ENCODE results near the gene ARFGAP1.
A peak's percentile ranks its signal among the peaks of the same experiment; 100 is the strongest.

Gene ARFGAP1

DNA sequence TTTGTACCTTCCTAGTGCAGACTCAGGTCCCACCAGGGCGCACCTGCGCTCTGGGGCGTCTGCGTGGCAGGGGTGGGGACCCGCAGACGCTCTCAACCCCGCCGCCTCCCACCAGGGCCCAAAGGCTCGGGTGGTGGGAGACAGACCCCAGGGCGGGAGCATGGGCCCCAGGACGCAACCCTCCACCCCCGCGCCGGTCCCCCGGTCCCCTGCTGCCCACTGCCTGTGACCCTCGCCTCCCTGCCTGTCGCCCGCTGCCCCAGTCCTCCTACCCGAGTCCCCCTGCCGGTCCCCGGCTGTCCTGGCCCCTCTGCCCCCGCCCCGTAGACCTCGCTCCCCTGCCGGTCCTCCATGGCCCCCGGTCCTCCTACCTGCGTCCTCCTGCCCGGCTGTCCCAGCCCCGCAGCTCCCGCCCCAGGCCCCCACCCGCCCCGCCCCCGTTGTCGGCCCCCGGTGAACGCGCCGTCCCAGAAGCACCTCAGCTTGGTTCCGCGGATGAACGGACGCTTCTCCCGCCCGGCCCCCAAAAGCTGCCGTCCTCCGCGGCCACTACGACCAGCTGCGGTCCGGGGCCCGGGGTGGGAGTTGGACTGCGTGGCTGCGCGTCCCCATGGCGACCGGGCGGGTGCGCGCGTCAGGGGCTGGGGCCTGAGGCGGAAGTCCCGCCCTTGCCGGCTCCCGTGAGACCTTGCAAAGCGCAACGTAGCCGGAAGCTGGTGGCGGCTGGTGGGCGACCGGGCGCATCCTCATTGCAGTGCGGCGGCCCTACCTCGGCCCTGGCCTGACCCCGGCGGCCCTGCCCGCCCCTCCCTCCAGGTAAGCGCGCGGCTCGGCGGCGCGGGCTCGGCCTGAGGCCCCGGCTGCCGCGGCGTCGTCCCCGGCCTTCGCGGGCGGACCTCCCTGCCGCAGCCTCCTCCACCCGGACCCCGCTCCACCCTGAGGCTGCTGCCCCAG is at the start of gene ARFGAP1:
Gene ARFGAP1, plus strand, starts transcription at position 709 of the 954 bp plus-strand sequence. CDS start 2,768 bp downstream, outside the sequence.
- DNase-seq (ENCODE audit: low spot score) = peak; percentile 99

DNA sequence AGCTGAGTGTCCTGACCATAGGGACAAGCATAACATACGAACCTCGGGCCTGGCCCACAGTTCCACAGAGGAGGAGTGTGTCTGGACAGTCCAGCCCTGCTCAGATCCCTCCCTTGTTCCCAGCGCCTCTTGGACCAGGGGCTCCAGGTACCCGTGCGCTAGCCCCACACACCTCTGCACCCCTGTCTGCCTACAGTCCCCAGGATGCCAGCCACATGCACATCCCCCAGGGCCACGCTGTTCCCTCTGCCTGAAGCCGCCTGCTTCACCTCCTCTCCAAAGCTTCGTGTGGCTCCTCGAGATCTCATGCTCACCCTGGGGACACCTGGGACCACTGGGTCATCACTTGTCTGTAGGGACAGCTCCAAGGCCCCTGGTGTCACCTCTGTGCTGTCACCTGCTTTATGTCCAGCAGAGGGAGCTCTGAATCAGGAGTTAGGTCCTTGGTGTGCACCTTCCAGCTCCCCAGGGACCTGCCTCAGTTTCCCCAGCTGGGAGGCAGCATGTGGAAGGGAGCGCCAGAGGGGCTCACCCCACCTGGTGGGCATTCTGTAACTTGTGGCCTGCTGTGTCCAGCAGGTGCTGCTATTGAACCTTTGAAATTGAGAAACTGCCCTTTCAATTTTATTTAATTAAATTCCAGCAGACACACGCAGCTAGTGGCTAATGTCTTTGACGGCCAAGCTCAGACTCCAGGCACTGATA is 49.3 kb upstream of the ARFGAP1 start:
- DNase-seq (ENCODE audit: low spot score) = peak; percentile 73

DNA sequence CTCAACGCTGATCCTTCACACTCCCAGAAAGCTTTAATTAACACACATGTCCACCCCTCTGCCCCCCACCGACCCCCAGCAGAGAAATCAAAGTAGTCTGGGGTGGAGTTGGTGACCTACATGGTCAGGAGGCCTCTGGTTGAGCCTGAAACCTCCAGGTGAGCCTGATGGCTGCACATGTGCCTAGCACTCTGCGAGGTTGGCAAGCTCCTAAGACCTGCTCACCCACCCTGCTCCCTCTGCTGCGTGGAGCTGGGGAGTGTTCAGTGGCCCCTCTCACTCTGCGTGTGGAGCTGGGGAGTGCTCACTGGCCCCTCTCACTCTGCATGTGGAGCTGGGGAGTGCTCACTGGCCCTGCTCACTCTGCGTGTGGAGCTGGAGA is 48.8 kb upstream of the ARFGAP1 start:
- DNase-seq (ENCODE audit: low spot score) = no peak

DNA sequence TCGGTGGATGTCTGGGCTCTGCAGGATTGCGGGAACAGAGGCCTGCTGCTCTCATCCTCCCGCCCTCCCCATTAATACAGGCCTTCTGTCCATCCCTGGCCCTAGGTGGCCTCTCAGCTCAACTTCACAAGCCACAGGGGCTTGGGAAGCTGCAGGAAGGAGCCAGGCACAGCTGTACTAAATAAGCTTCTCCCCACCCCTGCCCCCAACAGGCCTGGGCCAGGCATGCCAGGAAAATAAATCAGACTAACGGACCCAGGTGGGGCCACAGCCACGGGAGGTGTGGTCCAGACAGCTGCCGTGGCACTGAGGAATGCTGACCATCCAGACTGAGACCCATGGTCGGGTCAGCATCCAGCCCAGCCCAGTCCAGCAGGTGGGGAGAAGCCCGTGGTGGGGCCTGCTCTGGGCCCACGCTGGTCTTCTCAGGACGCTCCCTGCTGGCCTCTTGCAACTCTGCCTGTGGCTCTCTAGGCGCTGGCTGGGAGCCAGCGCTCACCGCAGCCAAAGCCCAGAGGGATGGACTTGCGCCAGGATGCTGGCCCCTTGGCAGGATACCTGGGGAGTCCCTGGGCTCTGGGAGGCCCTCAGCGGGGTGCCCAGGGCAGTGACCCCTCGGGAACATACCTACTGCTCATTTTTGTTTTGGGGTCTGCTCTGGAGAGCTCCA is 48.1 kb upstream of the ARFGAP1 start:
- no peak for DNase-seq (ENCODE audit: low spot score)

DNA sequence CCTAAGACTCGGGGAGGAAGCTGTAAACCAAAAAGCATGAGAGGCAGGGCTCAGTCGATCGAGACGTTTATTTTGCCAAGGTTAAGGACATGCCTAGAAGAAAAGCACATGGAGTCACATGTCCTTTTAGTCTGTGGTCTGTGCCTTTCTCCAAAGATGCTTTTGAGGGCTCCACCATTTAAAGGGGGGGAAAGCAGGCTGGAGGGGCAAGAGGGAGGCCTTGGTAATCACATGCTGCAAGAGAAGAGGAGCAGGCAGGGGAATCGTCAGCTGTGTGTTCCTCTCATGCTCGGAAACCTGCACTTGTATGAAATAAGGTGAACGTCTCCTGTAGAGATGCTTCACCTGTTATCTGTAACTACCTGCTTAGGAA is 47.5 kb upstream of the ARFGAP1 start:
- DNase-seq (ENCODE audit: low spot score) = no peak

DNA sequence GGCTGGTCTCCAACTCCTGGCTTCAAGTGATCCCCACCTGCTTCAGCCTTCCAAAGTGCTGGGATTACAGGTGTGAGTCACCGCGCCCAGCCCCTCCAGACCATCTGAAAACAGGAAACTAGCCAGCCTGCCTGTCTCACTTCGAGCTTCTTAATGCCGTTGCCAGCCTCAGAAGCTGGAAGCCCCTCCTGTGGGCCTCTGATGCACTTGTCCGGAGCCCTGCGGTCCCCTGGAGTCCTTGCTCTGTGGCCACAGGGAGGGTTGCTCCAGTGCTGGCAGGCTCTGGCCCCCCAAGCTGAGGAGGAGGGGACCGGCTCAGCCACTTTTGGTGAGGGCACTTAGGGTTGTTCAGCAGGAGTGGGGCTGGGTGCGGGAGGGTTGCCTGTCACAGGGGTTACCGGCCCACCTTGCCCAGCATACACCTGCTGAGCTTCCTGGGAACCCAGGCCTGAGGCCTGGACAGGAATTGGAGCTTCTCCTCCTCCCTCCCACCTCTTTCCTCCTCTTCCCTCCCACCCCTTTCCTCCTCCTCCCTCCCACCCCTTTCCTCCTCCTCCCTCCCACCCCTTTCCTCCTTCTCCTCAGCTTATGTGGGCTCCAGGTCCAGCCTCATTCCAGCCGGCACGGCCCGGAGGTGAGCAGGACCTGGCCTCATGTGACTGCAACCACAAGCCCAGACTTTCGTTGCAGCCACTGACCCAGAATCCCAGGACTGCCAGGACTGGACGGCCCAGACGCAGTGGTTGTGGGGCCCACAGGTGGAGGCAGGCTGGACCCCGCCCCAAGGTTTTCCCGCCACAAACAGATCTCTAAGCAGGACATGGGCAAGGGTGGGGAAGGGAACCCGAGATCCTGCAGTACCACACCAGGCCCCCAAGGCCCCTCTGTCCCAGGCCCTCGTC is 46.3 kb upstream of the ARFGAP1 start:
- DNase-seq (ENCODE audit: low spot score) = no peak

DNA sequence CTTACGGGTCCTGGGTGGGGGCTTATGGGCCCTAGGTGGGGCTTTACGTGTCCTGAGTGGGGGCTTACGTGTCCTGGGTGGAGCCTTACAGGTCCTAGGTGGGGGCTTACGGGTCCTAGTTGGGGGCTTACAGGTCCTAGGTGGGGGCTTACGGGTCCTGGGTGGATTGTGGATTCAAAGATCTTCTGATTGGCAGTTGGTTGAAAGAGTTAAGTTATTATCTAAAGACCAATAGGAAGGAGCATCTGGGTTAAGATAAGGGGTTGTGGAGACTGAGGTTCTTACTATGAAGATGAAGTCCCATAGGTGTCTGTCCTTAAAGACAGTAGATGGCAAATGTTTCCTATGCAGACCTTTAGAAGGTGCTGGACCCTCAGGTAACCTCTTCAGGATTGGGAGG is 45.4 kb upstream of the ARFGAP1 start:
- no peak for DNase-seq (ENCODE audit: low spot score)

DNA sequence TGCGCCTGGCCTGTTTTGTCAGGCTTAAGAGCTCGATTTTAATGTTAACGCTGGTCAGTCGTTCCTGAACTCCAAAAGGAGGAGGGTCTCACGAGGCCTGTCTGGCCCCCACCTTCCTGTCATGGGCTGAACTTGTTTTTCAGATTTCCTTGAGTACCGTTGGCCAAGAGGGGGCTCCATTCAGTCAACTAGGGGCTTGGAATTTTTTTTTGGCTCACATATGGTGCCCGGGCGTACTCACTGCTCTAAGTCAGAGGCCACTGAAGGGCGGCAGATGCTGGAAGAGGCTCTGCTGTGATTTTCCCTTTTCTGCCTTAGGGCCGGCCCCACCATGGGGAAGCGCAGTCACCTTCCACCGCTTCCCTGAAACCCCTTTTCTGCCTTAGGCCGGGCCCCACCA is 43.8 kb upstream of the ARFGAP1 start:
- no peak for DNase-seq (ENCODE audit: low spot score)

DNA sequence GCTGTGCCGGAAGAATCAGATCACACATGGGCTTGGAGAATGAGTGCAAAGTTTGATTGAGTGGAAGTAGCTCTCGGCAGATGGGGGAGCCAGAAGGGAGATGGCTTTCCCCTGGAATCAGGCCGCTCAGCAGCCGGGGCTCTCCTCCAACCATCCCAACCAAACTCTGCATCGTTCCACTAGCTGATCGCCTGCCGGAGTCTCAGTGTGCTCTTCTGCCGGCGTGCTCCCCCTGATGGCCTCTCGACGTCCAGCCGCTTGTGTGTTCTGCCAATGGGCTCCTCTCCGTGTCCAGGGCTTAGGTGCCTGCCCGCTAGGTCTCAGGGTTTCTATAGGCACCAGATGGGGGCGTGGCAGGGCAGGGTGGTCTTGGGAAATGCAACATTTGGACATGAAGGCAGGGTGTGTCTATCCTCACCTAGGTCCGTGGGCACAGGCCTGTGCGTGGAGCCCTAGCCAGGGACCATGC is 41.8 kb upstream of the ARFGAP1 start:
- DNase-seq (ENCODE audit: low spot score) = no peak

DNA sequence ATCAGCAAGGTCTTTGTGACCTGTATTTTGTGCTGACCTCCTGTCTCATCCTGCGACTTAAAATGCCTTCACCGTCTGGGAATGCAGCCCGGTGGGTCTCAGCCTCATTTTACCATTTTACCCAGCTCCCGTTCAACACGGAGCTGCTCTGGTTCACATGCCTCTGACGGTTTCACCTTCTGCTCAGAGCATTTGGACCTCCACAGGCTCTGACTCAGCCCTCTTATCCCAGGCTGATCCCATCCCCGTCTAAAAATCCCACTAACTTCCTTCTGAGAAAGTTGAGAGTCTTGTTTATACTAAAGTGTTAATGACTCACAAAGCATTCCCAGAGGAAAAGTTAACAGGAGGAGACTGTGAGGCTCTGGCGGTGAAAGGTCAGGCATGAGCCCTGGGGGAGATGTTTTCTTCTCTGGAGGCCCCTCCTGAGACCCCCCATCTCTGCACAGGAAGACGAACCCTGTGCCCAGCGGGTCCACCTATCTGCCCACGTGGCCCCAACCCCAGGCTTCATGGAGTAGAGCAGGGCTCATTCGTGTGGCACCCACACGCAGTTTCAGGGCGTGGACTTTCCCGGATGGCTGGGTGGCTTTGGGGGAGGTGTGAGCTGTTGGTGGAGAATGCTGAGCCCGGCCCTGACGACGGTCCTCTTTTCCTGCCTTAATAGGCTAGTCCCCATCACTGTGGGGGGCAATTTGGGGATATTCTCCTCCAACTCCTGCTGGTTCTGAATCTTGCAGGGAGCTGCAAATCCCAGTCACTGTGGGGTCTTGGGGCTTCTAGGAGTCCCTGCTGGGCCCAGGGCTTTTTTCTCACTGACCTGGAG is 40.2 kb upstream of the ARFGAP1 start:
- no peak for DNase-seq (ENCODE audit: low spot score)

DNA sequence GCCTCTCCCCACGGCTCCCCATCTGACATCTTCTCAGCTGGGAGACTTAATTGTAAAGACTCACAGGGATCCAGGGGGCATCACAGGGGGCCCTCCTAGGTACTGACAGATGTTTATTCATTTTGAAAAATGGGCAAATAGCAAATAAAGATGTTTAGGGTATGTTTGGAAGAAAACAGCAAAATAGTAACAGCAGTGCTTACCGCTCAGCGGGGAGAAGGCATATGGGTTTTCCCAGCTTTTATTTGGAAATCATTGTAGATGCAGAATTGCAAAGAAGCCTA is 39.6 kb upstream of the ARFGAP1 start:
- no peak for DNase-seq (ENCODE audit: low spot score)

DNA sequence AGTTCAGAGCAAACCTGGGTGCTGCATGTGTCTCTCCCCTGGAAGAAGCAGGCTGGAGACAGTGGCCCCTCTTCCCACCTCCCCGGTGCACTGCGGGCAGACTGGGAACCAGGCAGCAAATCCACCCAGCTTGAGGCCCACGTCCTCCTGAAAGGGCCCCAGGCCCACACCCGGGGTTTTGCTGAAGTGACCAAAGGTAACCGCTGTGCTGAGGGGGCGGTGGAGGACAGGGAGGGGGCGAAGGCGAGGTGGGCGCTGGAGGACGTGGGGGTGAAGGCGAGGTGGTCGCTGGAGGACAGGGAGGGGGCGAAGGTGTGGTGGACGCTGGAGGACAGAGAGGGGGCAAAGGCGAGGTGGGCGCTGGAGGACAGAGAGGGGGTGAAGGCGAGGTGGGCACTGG is 38.7 kb upstream of the ARFGAP1 start:
- no peak for DNase-seq (ENCODE audit: low spot score)

DNA sequence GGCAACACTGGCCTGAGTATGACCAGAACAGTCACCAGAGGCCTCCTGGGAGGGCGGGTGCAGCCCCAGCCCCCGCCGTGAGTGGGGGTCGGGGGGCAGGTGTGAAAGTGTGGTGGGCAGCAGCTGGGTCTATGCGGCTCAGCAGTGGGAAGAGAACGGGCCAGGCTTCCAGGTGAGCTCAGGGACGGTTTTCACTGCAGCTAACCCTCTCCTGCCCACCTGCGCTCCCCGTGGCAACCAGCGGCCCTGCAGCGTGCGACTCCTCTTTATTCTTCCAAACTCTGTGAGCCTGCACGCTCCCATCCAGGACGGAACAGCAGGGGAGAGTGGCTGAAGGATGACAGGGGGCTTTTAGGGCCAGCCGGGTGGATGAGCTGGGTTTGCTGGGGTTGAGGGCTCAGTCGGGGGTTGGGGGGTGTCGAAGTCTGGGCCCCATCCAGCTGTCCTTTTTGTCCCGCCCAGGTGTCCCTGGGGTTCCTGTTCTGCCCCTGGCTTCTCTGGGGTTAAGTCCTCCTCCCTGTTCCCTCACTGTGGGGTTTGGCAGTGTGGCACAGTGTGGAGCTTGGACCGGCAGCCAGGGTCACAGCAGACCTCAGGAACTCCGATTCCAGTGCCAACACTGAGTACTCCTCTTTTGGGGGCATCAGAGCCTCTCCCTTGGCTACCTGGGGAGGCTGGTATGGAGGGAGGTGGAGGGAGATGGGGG is 37.8 kb upstream of the ARFGAP1 start:
- DNase-seq (ENCODE audit: low spot score) = peak; percentile 71

DNA sequence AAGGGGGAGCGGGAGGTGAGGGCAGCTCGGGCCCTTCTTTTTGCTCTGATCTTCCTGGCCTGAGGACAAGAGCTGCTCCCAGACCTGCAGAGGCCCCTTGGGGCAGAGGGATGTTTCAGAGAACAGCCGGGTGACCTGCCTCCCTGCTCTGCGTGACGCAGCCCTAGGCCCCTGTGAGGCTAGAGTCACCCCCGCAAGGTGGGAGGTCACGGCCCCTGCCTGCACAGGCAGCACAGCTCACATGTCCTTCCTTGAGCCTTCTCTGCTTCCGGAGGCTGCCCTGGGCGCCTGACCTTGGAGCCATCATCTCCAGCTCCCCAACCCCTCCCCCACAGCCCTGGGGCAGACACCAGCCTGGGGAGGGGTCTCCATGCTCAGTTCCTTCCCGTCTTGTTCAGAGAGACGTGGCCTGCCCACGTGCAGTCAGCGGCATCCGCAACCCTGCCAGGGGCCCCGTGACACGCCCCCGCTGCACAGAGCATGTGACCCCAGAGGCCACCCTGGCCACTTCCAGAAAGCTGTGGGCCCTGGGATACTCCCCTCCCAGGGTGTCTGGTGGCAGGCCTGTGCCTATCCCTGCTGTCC is 37.1 kb upstream of the ARFGAP1 start, which contains the start of gene BIRC7:
Gene BIRC7, plus strand, starts transcription at position 507 of the 585 bp plus-strand sequence. CDS start 192 bp downstream, outside the sequence.
- DNase-seq (ENCODE audit: low spot score) = no peak

DNA sequence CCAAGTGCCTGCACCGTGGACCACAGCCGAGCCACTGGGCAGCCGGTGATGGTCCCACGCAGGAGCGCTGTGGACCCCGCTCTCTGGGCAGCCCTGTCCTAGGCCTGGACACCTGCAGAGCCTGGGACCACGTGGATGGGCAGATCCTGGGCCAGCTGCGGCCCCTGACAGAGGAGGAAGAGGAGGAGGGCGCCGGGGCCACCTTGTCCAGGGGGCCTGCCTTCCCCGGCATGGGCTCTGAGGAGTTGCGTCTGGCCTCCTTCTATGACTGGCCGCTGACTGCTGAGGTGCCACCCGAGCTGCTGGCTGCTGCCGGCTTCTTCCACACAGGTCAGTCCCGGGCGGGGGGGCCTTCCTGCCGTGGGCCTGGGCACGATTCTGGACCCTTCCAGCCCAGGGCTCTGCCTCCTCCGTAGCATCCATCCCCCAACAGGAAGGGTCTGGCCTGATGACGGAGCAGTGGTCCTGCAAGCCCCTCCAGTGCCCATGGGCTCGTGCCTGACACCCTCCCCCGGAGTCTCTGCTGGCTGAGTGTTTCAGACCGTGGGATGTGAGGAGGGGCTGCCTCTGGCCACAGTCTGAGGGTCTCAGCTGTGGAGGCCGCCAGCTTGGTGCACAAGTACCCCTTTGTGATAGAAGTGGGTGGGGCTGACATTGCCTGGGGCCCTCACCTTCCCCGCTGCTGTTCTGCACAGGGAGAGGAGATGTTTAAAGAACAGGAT is 36.3 kb upstream of the ARFGAP1 start:
- no peak for DNase-seq (ENCODE audit: low spot score)

DNA sequence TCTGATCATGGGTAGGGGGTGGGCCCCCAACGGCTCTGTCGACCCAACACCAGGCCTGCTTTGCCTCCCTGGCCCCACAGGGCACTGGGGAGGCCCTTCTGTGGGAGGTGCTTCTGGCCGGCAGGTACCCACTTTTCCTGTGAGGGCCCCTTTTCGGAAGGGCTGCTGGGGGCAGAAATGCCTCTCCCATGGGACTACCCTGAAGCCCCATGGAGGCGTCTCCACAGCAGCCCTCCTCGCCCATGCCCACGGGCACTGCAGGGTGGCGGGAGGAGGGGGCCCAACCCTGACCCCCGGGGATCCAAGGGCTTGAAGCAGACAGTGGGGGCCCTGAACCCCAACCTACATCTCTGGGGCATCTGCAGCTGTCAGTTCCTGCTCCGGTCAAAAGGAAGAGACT is 34.6 kb upstream of the ARFGAP1 start:
- DNase-seq (ENCODE audit: low spot score) = no peak

DNA sequence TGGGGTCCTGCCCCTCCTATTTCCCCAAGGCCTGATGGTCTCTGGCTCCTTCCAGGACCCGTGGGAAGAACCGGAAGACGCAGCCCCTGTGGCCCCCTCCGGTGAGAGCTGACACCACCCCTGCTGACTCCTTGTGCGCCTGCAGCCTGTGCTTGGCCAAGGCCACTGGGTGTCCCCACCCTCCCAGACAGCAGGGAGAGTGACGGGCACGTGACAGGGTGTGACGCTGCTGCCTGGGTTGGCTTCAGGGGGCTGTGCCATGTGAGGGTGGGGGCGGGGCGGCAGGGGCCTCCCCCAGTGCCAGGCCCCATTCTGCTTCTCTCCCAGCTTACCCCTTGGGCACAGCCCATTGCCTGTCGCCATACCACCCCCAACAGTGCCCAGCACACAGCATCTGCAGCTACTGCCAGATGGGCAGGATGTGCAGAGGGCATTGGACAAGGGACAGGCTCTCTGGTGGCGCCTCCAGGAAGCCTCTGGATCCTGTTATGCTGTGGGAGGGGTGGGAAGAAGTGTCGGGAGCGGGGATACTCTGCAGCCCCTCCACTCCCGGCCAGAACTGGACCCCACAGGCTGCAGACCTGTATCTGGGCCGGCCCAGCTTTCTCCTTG is 34.0 kb upstream of the ARFGAP1 start:
- no peak for DNase-seq (ENCODE audit: low spot score)

DNA sequence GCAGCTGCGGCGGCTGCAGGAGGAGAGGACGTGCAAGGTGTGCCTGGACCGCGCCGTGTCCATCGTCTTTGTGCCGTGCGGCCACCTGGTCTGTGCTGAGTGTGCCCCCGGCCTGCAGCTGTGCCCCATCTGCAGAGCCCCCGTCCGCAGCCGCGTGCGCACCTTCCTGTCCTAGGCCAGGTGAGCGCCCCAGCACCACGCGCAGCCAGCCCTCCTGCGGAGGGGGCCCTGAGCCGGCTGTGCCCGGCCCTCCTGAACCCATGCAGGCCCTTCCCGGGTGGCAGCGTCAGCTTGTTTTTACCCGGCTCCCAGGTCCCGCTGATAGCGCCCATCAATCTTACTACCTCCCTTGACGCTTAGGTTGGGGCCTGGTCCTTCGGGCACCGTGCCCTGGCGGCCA is 33.2 kb upstream of the ARFGAP1 start:
- DNase-seq (ENCODE audit: low spot score) = no peak

DNA sequence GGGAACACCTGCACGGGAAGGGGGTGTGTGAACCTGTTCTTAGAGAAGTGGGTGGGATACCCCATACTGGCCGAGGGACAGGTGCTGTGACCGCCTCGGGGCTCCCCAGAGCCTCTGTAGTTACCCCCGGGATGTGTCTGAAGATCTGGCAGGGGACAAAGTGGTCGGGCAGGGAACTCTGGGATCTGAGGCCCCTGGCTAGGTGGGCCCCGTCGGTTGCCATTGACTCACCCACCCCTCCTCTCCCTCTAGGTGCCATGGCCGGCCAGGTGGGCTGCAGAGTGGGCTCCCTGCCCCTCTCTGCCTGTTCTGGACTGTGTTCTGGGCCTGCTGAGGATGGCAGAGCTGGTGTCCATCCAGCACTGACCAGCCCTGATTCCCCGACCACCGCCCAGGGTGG is 32.6 kb upstream of the ARFGAP1 start:
- DNase-seq (ENCODE audit: low spot score) = no peak

All from D341Med (cell line).